Measurements from ENCODE around the gene ACAP1.

- TF ChIP-seq CTCF (conservative IDR thresholded peaks at IDR 0.05) (no peak), EZH2 (IDR thresholded peaks at IDR 0.05; ENCODE audit: low read depth) (no peak)
These were observed 42.3 kb upstream of the ACAP1 start for GRCh38 chr17:7293816-7294613.

All from PC-9 (cell line).